ENCODE results near the gene APOF.
A peak's percentile ranks its signal among the peaks of the same experiment; 100 is the strongest.

The APOF gene

GRCh38 chr12:56321027-56321426 is 41.6 kb downstream of the APOF start:
- POLR2A ChIA-PET (ENCODE audit: low non-redundant PET): interaction anchor here (0.5 to 0.6 kb wide), 5 partner anchors 10 to 130 kb away, joined by 3 to 8 read pairs (median 4); no protein-coding TSS in a partner anchor
- TF ChIP-seq CTCF (conservative IDR thresholded peaks at IDR 0.05; ENCODE audit: low read depth): no peak
- H3K27ac ChIP-seq: no peak overlapping the region
- CTCF ChIA-PET: no interaction called here
- no peak for DNase-seq (ENCODE audit: low spot score)

GRCh38 chr12:56317675-56318074 is 45.0 kb downstream of the APOF start:
- CTCF ChIA-PET: interaction anchor here (0.7 kb wide), 1 partner anchor 20 kb away, joined by 3 read pairs; no protein-coding TSS in a partner anchor
- H3K27ac ChIP-seq: peak overlapping the region; percentile 21; the same call in 1 of the 2 replicates
- DNase-seq (ENCODE audit: low spot score): no peak
- no peak for TF ChIP-seq CTCF (conservative IDR thresholded peaks at IDR 0.05; ENCODE audit: low read depth)
- POLR2A ChIA-PET (ENCODE audit: low non-redundant PET): no interaction called here

GRCh38 chr12:56315622-56316473 is 46.8 kb downstream of the APOF start, which contains the start of gene CNPY2:
TSS of gene CNPY2 (minus strand) at chr12:56315988. CDS start at chr12:56315217, 771 bp downstream.
- CTCF ChIA-PET: interaction anchor here (0.6 kb wide), 1 partner anchor 394 kb away, joined by 3 read pairs; no protein-coding TSS in a partner anchor
- peak within 1 kb of the TSS; percentile 91 for H3K27ac ChIP-seq
- TF ChIP-seq CTCF (conservative IDR thresholded peaks at IDR 0.05; ENCODE audit: low read depth): no peak
- DNase-seq (ENCODE audit: low spot score): peak; percentile 95
- POLR2A ChIA-PET (ENCODE audit: low non-redundant PET): interaction anchor here (0.5 to 0.6 kb wide), 2 partner anchors 129 to 148 kb away, joined by 3 read pairs; no protein-coding TSS in a partner anchor

- no peak for DNase-seq (ENCODE audit: low spot score)
- ChIA-PET CTCF (interaction anchor here (0.6 to 1.2 kb wide), 2 partner anchors 17 to 395 kb away, joined by 3 read pairs; no protein-coding TSS in a partner anchor), POLR2A (ENCODE audit: low non-redundant PET) (interaction anchor here (0.5 kb wide), 1 partner anchor 54 kb away, joined by 3 read pairs; no protein-coding TSS in a partner anchor)
- H3K27ac ChIP-seq: peak overlapping the region; percentile 91
- TF ChIP-seq CTCF (conservative IDR thresholded peaks at IDR 0.05; ENCODE audit: low read depth): no peak
These were observed 47.4 kb downstream of the APOF start for GRCh38 chr12:56315249-56315621.

- DNase-seq (ENCODE audit: low spot score): no peak
- ChIA-PET CTCF (interaction anchor here (0.5 kb wide), 1 partner anchor 83 kb away, joined by 3 read pairs; no protein-coding TSS in a partner anchor), POLR2A (ENCODE audit: low non-redundant PET) (interaction anchor here (0.5 kb wide), 1 partner anchor 10 kb away, joined by 4 read pairs; no protein-coding TSS in a partner anchor)
- 0 out of 2 replicates have a peak overlapping the region, but pooled peaks have one; percentile 1 for H3K27ac ChIP-seq
- TF ChIP-seq CTCF (conservative IDR thresholded peaks at IDR 0.05; ENCODE audit: low read depth): no peak
These were observed 51.7 kb downstream of the APOF start for GRCh38 chr12:56311003-56311402.
